HG03139 (cell line): ENCODE results near the gene PSMA7.

Source experiments
- ATAC-seq: cut with Tn5 transposase; IDR thresholded peaks from one replicate; pipeline ENCODE4 v1.9.1; 2021; ENCODE audit not compliant: unreplicated experiment

Gene PSMA7

GRCh38 chr20:62172666-62173065, 29.5 kb upstream of the PSMA7 start:
- no peak for ATAC-seq

DNA sequence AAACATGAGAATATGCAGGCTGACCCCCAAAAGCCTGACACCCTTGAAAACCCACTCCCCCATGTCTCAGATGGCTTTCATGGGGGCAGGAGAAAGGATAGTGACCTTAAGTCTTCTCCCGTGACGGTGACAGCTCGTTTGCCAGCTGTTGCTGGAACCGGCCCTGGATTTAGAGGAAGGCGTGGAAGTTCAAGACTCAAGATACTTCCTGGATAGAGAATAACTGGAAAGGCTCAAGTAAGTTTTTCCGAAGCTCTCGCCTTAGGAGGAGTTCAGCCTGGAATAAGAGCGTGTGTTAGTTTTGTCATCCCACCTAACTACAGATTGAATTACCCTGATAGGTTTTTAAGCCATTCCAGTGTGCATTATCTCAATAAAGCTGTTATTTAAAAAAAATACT, 28.1 kb upstream of the PSMA7 start:
- ATAC-seq = no peak

GRCh38 chr20:62170536-62170935, 27.3 kb upstream of the PSMA7 start:
- ATAC-seq = no peak

DNA sequence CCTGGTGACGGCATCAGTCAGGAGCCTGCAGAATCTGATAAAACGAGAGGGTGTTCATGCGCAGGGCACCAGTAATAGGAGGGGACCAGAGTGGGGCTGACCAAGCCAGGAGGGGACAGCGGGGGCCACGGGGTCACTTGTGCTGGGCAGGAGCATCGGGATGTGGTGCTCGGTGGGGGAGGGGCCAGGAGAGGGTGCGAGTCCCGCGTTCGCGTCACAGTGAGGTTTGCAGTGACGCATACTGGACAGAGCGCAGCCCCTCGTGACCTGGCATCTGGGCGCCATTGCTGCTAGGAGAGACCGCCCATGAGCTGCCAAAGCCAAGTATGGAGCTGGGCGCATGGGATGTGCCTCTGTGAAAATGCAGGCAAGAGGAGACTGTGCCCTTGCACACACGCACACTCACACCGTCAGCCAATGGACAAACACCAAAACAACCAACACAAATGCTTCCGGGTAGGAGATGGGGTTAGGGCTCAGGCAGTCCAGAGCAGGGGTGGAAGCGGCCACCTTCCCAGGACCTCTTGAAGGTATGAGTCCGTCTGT, 25.8 kb upstream of the PSMA7 start:
- ATAC-seq = no peak

- no peak for ATAC-seq
These were observed 24.9 kb upstream of the PSMA7 start for GRCh38 chr20:62168061-62168460.

DNA sequence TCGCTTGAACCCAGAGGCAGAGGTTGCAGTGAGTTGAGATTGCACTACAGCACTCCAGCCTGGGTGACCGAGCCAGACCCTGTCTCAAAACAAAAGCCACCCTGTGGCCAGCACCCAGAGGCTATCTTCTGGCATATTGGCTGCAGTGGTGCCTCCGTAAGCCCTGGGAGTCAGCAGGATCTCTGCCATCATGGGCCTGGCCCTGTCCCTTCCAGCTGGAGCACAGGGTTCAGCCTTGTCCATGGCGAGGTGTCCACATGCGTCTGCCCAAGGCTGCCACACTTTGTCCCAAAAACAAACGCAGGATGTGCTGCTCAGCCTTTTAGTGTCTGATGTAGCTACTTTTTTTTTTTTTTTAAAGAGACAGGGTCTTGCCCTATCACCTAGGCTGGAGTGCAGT, 24.3 kb upstream of the PSMA7 start:
- ATAC-seq = no peak

- no peak for ATAC-seq
These were observed 22.7 kb upstream of the PSMA7 start for GRCh38 chr20:62165762-62166399.

GRCh38 chr20:62164879-62165761, 21.9 kb upstream of the PSMA7 start:
- ATAC-seq = no peak

DNA sequence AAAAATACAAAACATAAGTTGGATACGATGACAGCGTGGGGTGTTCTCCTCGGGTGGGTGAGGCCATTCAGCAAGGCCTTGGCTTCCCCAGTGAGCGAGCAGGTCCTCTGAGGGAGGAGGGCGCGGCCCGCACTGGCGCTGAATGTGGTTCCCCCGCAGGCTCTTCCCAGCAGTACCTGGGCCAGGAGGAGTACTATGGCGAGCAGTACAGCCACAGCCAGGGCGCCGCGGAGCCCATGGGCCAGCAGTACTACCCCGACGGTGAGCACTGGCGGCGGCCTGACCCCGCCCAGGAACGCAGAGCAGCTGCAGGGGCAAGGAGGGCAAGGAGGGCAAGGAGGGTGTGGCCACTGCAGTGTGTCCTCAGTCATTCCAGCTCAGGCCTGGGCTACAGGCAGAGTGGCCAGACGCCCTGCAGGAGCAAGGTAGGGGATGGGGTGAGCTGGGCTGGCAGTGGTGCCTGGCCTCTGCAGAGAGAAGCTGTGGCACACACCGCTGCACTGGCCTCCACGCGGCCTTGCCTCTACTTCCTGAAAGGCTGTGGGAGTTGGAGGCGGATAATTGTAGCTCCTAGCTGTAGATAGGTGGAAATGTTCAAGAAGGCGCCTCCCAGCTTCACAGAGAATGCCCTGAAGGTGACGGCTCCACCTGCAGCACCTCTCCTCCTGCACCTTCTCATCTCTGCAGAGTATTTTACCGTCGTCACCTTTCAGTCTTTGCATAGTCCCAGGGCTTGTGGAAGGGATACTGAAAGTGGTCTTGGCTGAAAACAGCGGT, 21.0 kb upstream of the PSMA7 start:
- no peak for ATAC-seq

DNA sequence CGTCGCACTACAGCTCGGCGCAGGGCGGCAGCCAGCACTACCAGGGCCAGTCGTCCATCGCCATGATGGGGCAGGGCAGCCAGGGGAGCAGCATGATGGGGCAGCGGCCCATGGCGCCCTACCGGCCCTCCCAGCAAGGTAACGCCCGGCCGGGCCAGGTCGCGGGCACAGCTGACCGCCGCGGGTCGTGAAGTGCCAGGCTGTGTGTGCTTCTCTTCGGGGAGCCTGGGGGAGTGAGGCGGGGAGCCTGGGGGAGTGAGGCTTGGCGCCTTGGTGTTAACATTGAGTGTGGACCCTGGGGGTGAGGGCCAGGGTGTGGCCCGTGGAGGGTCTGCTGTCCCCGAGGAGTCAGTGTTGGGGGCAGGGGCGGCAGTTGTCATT, 20.3 kb upstream of the PSMA7 start:
- ATAC-seq = no peak

DNA sequence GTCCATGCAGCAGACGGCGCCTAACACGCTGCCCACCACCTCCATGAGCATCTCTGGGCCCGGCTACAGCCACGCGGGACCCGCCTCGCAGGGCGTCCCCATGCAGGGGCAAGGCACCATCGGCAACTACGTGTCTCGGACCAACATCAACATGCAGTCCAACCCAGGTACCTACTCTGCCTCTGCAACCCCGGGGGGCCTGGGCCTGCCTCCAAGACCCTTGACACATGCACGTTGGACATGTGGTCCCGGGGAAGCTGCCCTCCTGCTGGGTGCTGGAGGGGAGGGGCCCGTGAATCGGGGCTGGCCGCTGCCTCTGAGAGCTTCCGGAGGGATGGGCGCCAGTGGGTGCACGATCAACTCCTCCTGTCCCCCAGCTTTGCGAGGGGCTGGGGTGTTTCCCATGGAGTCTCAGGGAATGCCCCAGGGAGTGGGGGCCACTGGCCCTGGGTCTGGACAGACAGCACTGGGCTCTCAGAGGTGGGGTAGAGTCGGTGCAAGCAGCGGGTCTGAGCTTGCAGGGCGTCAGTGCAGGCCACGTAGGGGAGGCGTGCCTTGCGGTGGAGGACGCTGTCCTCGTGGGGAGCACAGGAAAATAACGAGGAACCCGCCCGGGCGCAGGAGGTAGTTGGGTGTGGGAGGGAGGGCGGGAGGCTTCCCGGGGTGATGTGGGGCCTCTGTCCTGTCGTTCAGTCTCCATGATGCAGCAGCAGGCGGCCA, 19.7 kb upstream of the PSMA7 start:
- ATAC-seq = no peak

- no peak for ATAC-seq
These were observed 18.2 kb upstream of the PSMA7 start for GRCh38 chr20:62161347-62161746.

GRCh38 chr20:62160876-62161275, 17.7 kb upstream of the PSMA7 start:
- no peak for ATAC-seq

- no peak for ATAC-seq
These were observed 17.1 kb upstream of the PSMA7 start for GRCh38 chr20:62160253-62160652.

DNA sequence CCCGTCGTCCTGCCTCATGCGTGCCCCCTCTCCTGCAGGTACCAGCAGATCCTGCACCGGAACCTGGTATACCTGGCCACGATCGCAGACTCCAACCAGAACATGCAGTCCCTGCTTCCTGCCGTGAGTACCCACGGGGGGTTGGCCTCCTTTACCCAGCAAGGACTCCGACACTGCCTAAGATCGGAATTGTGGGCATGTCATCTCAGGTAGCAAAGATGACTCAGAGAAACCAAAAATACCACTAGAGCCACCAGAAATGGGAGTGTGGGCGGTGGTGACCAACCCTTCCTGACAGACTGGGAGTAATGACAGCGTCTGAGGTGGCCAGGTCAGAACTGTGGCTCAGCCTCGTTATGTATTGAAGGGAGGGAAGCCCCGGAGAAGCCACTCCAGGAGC, 16.6 kb upstream of the PSMA7 start:
- ATAC-seq = no peak

DNA sequence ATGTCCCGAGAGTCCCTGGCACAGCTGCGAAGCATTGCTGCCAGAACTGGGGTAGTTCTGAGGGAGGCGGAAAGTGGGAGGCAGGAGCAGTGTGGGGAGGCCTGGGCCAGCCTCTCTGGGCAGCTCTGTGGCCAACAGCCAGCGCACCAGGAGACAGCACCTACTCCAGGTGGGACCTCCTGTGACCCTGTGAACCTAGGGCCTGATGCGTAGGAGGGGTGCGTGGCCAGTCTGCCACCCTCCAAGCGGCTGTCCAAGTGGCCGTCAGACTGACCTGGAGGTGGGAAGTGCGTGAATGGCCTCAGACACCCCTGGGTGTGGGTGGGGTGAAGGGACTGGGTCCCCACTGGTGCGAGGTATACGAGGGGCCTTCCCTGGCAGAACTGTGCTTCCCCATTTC, 15.9 kb upstream of the PSMA7 start:
- ATAC-seq = no peak

DNA sequence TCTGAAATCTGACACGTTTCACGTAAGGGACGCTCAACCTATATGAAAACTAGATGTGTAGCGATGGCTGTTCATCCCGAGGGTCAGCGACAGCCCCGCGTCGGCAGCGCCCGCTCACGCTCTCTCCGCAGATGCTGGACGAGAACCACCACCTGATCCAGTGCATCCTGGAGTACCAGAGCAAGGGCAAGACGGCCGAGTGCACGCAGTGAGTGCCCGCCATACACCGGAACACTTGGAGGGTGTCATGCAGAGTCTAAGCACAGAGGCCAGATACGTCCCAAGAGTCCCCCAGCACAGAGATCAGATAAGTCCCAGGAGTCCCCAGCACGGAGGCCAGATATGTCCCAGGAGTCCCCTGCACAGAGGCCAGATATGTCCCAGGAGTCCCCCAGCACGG, 15.3 kb upstream of the PSMA7 start:
- no peak for ATAC-seq

GRCh38 chr20:62158088-62158400, 14.8 kb upstream of the PSMA7 start:
- no peak for ATAC-seq

- no peak for ATAC-seq
These were observed 14.3 kb upstream of the PSMA7 start for GRCh38 chr20:62157387-62158087.

- ATAC-seq = no peak
These were observed 13.6 kb upstream of the PSMA7 start for GRCh38 chr20:62156592-62157386.
